AG04450 (cell line): ENCODE measurements around the gene FDXR. TPM values are rescaled to one million over a fixed set of nuclear protein-coding genes. Genes with fewer than 3 reads are reported as not detected.

Experiments
- CTCF ChIA-PET: fragments of 300-600, 350-600 bp; formaldehyde crosslinking; extraction: SDS; loops from one replicate; lab custom pipeline; 2022; ENCODE audit warnings: antibody characterized with exemption, inconsistent platforms; lab: Charles Lee
- POLR2A ChIA-PET: fragments of 350-600 bp; formaldehyde crosslinking; extraction: SDS; loops from one replicate; lab custom pipeline; 2021; ENCODE audit warnings: antibody characterized with exemption, inconsistent platforms; lab: Yijun Ruan, JAX
- DNase-seq: peaks from one replicate; pipeline ENCODE4 v3.0.0-alpha.2; 2011; ENCODE audit warnings: low read depth, low spot score
- H3K27ac ChIP-seq: one replicate; pipeline ENCODE4 v1.5.1; 2012; ENCODE audit warnings: low read depth, low read length, control low read depth
- H3K27me3 ChIP-seq: one replicate; pipeline ENCODE4 v1.6.0; 2012; ENCODE audit warnings: low read length; ENCODE audit not compliant: control insufficient read depth, insufficient read depth
- H3K4me3 ChIP-seq: 2 replicates; pipeline ENCODE4 v1.5.1; 2011; ENCODE audit warnings: mild to moderate bottlenecking, low read depth, low read length, control low read depth
- H3K9me3 ChIP-seq: 2 replicates; pipeline ENCODE4 v1.5.1; 2012; ENCODE audit warnings: low read length; ENCODE audit not compliant: control insufficient read depth, insufficient read depth
- CTCF ChIP-seq: IDR thresholded peaks from 2 replicates; pipeline ENCODE4 v1.5.1; 2011; ENCODE audit warnings: low read depth, low read length, control low read depth, inconsistent platforms
- polyA plus RNA-seq: library from polyadenylated mRNA; depleted of rRNA; stranded (reverse); fragments of >200 nt; gene quantifications from 2 replicates; pipeline ENCODE4 v1.2.3, GENCODE V29; 2011

The FDXR gene
- polyA plus RNA-seq, 1 experiment, result 23.0 TPM

GRCh38 chr17:74854792-74855191, 18.0 kb downstream of the FDXR start:
- DNase-seq, result no peak
- Histone ChIP-seq H3K27me3 (peaks cover 75% of the 10 kb centered on the region), H3K27ac (no peak overlapping the region), H3K9me3 (peaks cover 5% of the 10 kb centered on the region; the same call in 1 of the 2 replicates), H3K4me3 (no peak overlapping the region)
- ChIA-PET POLR2A (no interaction called here), CTCF (interaction anchor here (1.7 to 5.4 kb wide), 2 partner anchors 11 to 64 kb away, joined by 5 to 41 read pairs; no protein-coding TSS in a partner anchor)
- TF ChIP-seq CTCF, result no peak

GRCh38 chr17:74853669-74854068, 19.1 kb downstream of the FDXR start:
- no peak for TF ChIP-seq CTCF
- H3K27ac ChIP-seq, result no peak overlapping the region
- ChIA-PET CTCF (interaction anchor here (1.1 to 2.4 kb wide), 4 partner anchors 8 to 62 kb away, joined by 4 to 11 read pairs (median 5); no protein-coding TSS in a partner anchor), POLR2A (interaction anchor here (1.1 kb wide), 1 partner anchor 20 kb away, joined by 4 read pairs; the partner anchor contains the start of gene FDXR)
- DNase-seq, result no peak
- peaks cover 66% of the 10 kb centered on the region for H3K27me3 ChIP-seq
- no peak overlapping the region for H3K4me3 ChIP-seq
- H3K9me3 ChIP-seq, result peaks cover 5% of the 10 kb centered on the region; the same call in 1 of the 2 replicates

GRCh38 chr17:74853048-74853397, 19.8 kb downstream of the FDXR start:
- Histone ChIP-seq H3K27ac (no peak overlapping the region), H3K9me3 (peaks cover 5% of the 10 kb centered on the region; the same call in 1 of the 2 replicates), H3K4me3 (no peak overlapping the region), H3K27me3 (peaks cover 65% of the 10 kb centered on the region)
- no peak for TF ChIP-seq CTCF
- ChIA-PET CTCF (interaction anchor here (0.9 to 2.4 kb wide), 5 partner anchors 9 to 62 kb away, joined by 3 to 11 read pairs (median 4); no protein-coding TSS in a partner anchor), POLR2A (interaction anchor here (1.0 to 1.5 kb wide), 3 partner anchors 10 to 20 kb away, joined by 3 read pairs; no protein-coding TSS in a partner anchor)
- no peak for DNase-seq

- ChIA-PET CTCF (interaction anchor here (0.8 to 2.4 kb wide), 5 partner anchors 9 to 107 kb away, joined by 3 to 11 read pairs (median 4); no protein-coding TSS in a partner anchor), POLR2A (interaction anchor here (1.0 to 1.5 kb wide), 3 partner anchors 10 to 21 kb away, joined by 3 read pairs; no protein-coding TSS in a partner anchor)
- DNase-seq, result no peak
- H3K27me3 ChIP-seq, result peaks cover 63% of the 10 kb centered on the region
- H3K9me3 ChIP-seq, result peaks cover 5% of the 10 kb centered on the region; the same call in 1 of the 2 replicates
- no peak for TF ChIP-seq CTCF
- H3K27ac ChIP-seq, result no peak overlapping the region
- H3K4me3 ChIP-seq, result no peak overlapping the region
Measured at GRCh38 chr17:74852237-74853047, 20.4 kb downstream of the FDXR start.
